ENCODE measurements around the gene ADD1.

Gene ADD1

DNA sequence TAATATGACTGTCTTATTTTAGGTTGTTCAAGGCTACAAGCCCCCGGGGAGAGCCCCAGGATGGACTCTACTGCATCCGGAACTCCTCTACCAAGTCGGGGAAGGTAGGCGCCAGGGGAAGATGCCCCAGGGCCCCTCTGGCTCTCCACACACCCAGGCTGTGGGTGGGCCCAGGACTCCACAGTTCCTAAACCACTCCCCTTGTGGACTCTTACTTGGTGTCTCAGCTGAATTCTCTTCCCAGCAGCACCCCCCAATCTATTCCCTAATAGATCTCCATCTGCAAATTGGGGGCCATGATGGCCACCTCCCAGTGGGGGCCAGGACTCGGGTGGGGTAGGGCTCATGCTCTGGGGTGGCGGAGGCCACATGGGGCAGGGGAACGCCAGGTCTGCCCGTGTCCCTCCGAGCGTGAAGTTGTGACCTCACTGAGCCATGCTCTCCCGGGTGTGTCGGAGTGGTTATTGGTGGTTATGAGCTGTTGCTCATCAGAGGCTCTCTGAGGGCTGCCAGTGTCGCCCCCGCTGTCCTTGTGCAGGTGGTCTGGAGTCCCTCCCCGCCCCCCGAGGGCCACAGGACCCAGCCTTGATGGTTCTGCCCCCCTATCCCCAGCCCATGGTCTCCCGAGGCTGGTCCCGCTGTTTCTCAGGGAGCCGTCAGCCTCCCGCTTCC is 11.2 kb upstream of the ADD1 start:
- H3K27ac ChIP-seq (ENCODE audit: low read length), result no peak overlapping the region
- H3K4me3 ChIP-seq (ENCODE audit: low read length in 2 of 2), result no peak overlapping the region
- peaks cover 0 to 10% of the 10 kb centered on the region in 2 donors for H3K36me3 ChIP-seq (ENCODE audit: control insufficient read depth in 2 of 2, insufficient read depth in 2 of 2, low read length in 2 of 2)
- H3K4me1 ChIP-seq (ENCODE audit: control insufficient read depth, insufficient read depth, low read length), result peaks cover 4% of the 10 kb centered on the region
- H3K9ac ChIP-seq (ENCODE audit: low read length in 2 of 2), result no peak overlapping the region
- H3K27me3 ChIP-seq (ENCODE audit: control insufficient read depth in 1 of 2, insufficient read depth in 2 of 2, low read length in 2 of 2), result no peaks in the 10 kb centered on the region
- no peaks in the 10 kb centered on the region for H3K9me3 ChIP-seq (ENCODE audit: control insufficient read depth in 2 of 2, low read length in 2 of 2)

DNA sequence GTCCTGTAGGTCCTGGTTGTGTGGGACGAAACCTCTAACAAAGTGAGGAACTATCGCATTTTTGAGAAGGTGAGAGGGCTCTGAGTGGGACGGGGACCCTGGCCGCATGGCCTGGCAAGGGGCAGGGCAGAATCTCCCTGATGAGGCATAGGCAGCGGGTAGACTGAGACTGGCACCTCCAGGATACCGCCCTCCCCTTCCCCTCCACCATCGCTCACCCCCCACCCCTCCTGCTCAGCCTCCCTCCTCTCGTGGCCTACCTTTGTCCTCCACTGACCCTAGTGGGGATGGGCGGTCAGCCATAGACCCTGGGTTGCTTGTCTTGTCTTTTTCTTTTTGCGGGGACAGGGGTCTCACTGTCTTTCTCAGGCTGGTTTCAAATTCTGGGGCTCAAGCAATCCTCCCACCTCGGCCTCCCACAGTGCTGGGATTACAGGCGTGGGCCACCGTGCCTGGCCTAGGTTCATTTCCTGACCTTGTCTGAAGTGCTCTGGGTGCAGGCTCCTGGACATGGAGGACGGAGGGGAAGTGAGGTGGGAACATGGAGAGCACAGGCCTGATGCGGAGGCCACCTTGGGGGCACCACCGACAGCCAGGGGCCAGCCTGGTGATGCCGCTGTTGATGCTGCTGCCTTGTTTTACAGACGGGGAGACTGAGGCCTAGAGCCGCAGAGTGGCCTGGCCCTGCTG is 10.5 kb upstream of the ADD1 start:
- Histone ChIP-seq H3K36me3 (ENCODE audit: control insufficient read depth in 2 of 2, insufficient read depth in 2 of 2, low read length in 2 of 2) (peaks cover 0 to 8% of the 10 kb centered on the region in 2 donors), H3K27ac (ENCODE audit: low read length) (no peak overlapping the region)

DNA sequence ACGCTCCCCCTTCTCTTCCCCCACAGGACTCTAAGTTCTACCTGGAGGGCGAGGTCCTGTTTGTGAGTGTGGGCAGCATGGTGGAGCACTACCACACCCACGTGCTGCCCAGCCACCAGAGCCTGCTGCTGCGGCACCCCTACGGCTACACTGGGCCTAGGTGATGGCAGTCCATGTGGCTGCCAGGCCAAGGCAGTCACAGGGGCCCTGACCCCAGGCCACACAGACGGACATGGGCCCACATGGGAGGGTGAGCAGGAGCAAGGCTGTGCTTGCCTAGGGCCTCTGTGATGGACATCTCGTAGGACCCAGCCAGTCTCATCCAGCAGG is 10.0 kb upstream of the ADD1 start:
- Histone ChIP-seq H3K9me3 (ENCODE audit: control insufficient read depth in 2 of 2, low read length in 2 of 2) (no peaks in the 10 kb centered on the region), H3K36me3 (ENCODE audit: control insufficient read depth in 2 of 2, insufficient read depth in 2 of 2, low read length in 2 of 2) (peaks cover 0 to 8% of the 10 kb centered on the region in 2 donors), H3K9ac (ENCODE audit: low read length in 2 of 2) (no peak overlapping the region), H3K4me1 (ENCODE audit: control insufficient read depth, insufficient read depth, low read length) (peaks cover 8% of the 10 kb centered on the region), H3K27me3 (ENCODE audit: control insufficient read depth in 1 of 2, insufficient read depth in 2 of 2, low read length in 2 of 2) (no peaks in the 10 kb centered on the region), H3K27ac (ENCODE audit: low read length) (no peak overlapping the region), H3K4me3 (ENCODE audit: low read length in 2 of 2) (no peak overlapping the region)

More for the DNA sequence above, 10.5 kb upstream of the ADD1 start:
- Histone ChIP-seq H3K27me3 (ENCODE audit: control insufficient read depth in 1 of 2, insufficient read depth in 2 of 2, low read length in 2 of 2) (no peaks in the 10 kb centered on the region), H3K9me3 (ENCODE audit: control insufficient read depth in 2 of 2, low read length in 2 of 2) (no peaks in the 10 kb centered on the region), H3K4me1 (ENCODE audit: control insufficient read depth, insufficient read depth, low read length) (peaks cover 8% of the 10 kb centered on the region), H3K9ac (ENCODE audit: low read length in 2 of 2) (no peak overlapping the region), H3K4me3 (ENCODE audit: low read length in 2 of 2) (no peak overlapping the region)

- H3K4me3 ChIP-seq (ENCODE audit: low read length in 2 of 2), result no peak overlapping the region
- H3K27ac ChIP-seq (ENCODE audit: low read length), result no peak overlapping the region
- no peaks in the 10 kb centered on the region for H3K9me3 ChIP-seq (ENCODE audit: control insufficient read depth in 2 of 2, low read length in 2 of 2)
- H3K9ac ChIP-seq (ENCODE audit: low read length in 2 of 2), result no peak overlapping the region
- H3K36me3 ChIP-seq (ENCODE audit: control insufficient read depth in 2 of 2, insufficient read depth in 2 of 2, low read length in 2 of 2), result peaks cover 0 to 8% of the 10 kb centered on the region in 2 donors
- H3K27me3 ChIP-seq (ENCODE audit: control insufficient read depth in 1 of 2, insufficient read depth in 2 of 2, low read length in 2 of 2), result no peaks in the 10 kb centered on the region
- peaks cover 8% of the 10 kb centered on the region for H3K4me1 ChIP-seq (ENCODE audit: control insufficient read depth, insufficient read depth, low read length)
Observed at GRCh38 chr4:2834001-2834921, 9.4 kb upstream of the ADD1 start.

DNA sequence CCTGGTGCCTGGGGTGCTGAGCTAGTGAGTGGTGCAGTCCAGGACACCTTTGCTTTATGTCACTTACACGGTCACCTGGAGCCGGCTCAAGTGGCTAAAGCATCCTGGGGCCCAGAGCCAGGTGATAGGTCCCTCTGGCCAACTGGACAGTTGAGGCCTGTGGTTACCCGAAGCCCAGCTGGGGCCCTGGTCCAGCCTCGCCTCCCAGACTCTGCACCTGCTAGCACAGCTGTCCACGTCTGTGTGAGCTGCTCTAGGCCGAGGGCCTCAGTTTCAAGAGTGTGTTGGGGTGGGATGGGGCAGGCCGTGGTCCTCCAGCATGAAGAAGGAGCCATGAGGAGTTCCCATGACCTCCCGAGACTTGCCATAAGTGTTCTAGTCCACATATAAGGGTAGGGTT is 7.7 kb upstream of the ADD1 start:
- H3K9ac ChIP-seq (ENCODE audit: low read length in 2 of 2), result no peak overlapping the region
- no peak overlapping the region for H3K27ac ChIP-seq (ENCODE audit: low read length)
- no peaks in the 10 kb centered on the region for H3K9me3 ChIP-seq (ENCODE audit: control insufficient read depth in 2 of 2, low read length in 2 of 2)
- H3K4me1 ChIP-seq (ENCODE audit: control insufficient read depth, insufficient read depth, low read length), result peaks cover 8% of the 10 kb centered on the region
- no peak overlapping the region for H3K4me3 ChIP-seq (ENCODE audit: low read length in 2 of 2)
- no peaks in the 10 kb centered on the region for H3K27me3 ChIP-seq (ENCODE audit: control insufficient read depth in 1 of 2, insufficient read depth in 2 of 2, low read length in 2 of 2)
- peaks cover 0 to 6% of the 10 kb centered on the region in 2 donors for H3K36me3 ChIP-seq (ENCODE audit: control insufficient read depth in 2 of 2, insufficient read depth in 2 of 2, low read length in 2 of 2)

GRCh38 chr4:2836391-2836859 is 7.2 kb upstream of the ADD1 start:
- H3K9ac ChIP-seq (ENCODE audit: low read length in 2 of 2), result no peak overlapping the region
- H3K27me3 ChIP-seq (ENCODE audit: control insufficient read depth in 1 of 2, insufficient read depth in 2 of 2, low read length in 2 of 2), result no peaks in the 10 kb centered on the region
- H3K4me1 ChIP-seq (ENCODE audit: control insufficient read depth, insufficient read depth, low read length), result peaks cover 8% of the 10 kb centered on the region
- H3K36me3 ChIP-seq (ENCODE audit: control insufficient read depth in 2 of 2, insufficient read depth in 2 of 2, low read length in 2 of 2), result peaks cover 0 to 4% of the 10 kb centered on the region in 2 donors
- H3K9me3 ChIP-seq (ENCODE audit: control insufficient read depth in 2 of 2, low read length in 2 of 2), result no peaks in the 10 kb centered on the region
- H3K27ac ChIP-seq (ENCODE audit: low read length), result no peak overlapping the region
- H3K4me3 ChIP-seq (ENCODE audit: low read length in 2 of 2), result no peak overlapping the region

GRCh38 chr4:2837110-2837903 is 6.3 kb upstream of the ADD1 start:
- Histone ChIP-seq H3K4me1 (ENCODE audit: control insufficient read depth, insufficient read depth, low read length) (peaks cover 8% of the 10 kb centered on the region), H3K4me3 (ENCODE audit: low read length in 2 of 2) (peak overlapping the region in 1 of 2 donors; percentile 35), H3K27me3 (ENCODE audit: control insufficient read depth in 1 of 2, insufficient read depth in 2 of 2, low read length in 2 of 2) (no peaks in the 10 kb centered on the region), H3K36me3 (ENCODE audit: control insufficient read depth in 2 of 2, insufficient read depth in 2 of 2, low read length in 2 of 2) (peaks cover 0 to 4% of the 10 kb centered on the region in 2 donors), H3K9me3 (ENCODE audit: control insufficient read depth in 2 of 2, low read length in 2 of 2) (no peaks in the 10 kb centered on the region), H3K9ac (ENCODE audit: low read length in 2 of 2) (no peak overlapping the region), H3K27ac (ENCODE audit: low read length) (no peak overlapping the region)

GRCh38 chr4:2837904-2838496 is 5.6 kb upstream of the ADD1 start:
- Histone ChIP-seq H3K4me3 (ENCODE audit: low read length in 2 of 2) (peak overlapping the region in 1 of 2 donors; percentile 35), H3K9me3 (ENCODE audit: control insufficient read depth in 2 of 2, low read length in 2 of 2) (no peaks in the 10 kb centered on the region), H3K27me3 (ENCODE audit: control insufficient read depth in 1 of 2, insufficient read depth in 2 of 2, low read length in 2 of 2) (no peaks in the 10 kb centered on the region), H3K27ac (ENCODE audit: low read length) (no peak overlapping the region), H3K36me3 (ENCODE audit: control insufficient read depth in 2 of 2, insufficient read depth in 2 of 2, low read length in 2 of 2) (peaks cover 0 to 4% of the 10 kb centered on the region in 2 donors), H3K9ac (ENCODE audit: low read length in 2 of 2) (peak overlapping the region in 1 of 2 donors; percentile 21), H3K4me1 (ENCODE audit: control insufficient read depth, insufficient read depth, low read length) (peaks cover 15% of the 10 kb centered on the region)

DNA sequence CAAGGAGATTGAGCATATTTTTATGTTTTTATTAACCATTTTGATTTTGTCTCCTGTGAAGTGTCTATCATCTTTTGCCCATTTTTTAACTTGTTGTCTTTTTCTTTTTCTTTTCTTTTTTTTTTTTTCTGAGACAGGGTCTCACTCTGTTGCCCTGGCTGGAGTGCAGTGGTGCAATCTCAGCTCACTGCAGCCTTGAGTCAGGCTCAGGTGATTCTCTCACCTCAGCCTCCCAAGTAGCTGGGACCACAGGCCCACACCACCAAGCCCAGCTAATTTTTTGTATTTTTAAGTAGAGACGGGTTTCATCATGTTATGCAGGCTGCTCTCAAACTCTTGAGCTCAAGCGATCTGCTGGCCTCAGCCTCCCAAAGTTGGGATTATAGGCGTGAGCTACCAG is 4.6 kb upstream of the ADD1 start:
- Histone ChIP-seq H3K36me3 (ENCODE audit: control insufficient read depth in 2 of 2, insufficient read depth in 2 of 2, low read length in 2 of 2) (peaks cover 0 to 2% of the 10 kb centered on the region in 2 donors), H3K27ac (ENCODE audit: low read length) (no peak overlapping the region), H3K9ac (ENCODE audit: low read length in 2 of 2) (no peak overlapping the region), H3K9me3 (ENCODE audit: control insufficient read depth in 2 of 2, low read length in 2 of 2) (no peaks in the 10 kb centered on the region), H3K4me1 (ENCODE audit: control insufficient read depth, insufficient read depth, low read length) (peaks cover 16% of the 10 kb centered on the region), H3K4me3 (ENCODE audit: low read length in 2 of 2) (no peak overlapping the region), H3K27me3 (ENCODE audit: control insufficient read depth in 1 of 2, insufficient read depth in 2 of 2, low read length in 2 of 2) (no peaks in the 10 kb centered on the region)

Measured in stomach smooth muscle (tissue), 2 donors.